MM.1S (cell line): ENCODE results near the gene PDK4.

Source experiments
- EZH2 ChIP-seq: fragments of 300-600 bp; sonication (generic); optimal IDR thresholded peaks from 2 replicates; pipeline ENCODE3; 2017; ENCODE audit warnings: low read depth, mild to moderate bottlenecking, antibody characterized with exemption, low read length, mixed read lengths
- EZH2phosphoT487 ChIP-seq: fragments of 300-600 bp; sonication (generic); IDR thresholded peaks from 2 replicates; pipeline ENCODE4 v1.6.1; 2018; ENCODE audit warnings: antibody characterized with exemption, low read length
- TF ChIP-seq, protein P1 (sequence below): fragments of 300-600 bp; sonication (generic); IDR thresholded peaks from 2 replicates; pipeline ENCODE4 v1.5.1; 2016; ENCODE audit warnings: antibody characterized with exemption, low read length, mixed read lengths

DNA sequence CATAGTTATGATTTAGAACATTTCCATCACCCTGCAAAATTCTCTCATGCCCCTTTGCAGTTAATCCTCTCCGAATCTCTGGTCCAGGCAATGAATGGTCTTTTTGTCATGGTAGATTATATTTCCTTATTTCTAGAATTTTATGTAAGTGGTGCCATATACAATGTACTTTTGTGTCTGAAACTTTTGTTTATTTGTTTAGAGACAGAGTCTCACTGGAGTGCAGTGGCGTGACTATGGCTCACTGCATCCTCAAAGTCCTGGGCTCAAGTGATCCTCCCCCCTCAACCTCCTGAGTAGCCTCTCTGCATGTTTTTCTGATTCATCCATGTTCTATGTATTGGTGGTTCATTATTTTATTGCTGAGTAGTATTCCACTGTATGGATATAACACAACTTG, 23.2 kb upstream of the PDK4 start:
- TF ChIP-seq, protein P1, sequence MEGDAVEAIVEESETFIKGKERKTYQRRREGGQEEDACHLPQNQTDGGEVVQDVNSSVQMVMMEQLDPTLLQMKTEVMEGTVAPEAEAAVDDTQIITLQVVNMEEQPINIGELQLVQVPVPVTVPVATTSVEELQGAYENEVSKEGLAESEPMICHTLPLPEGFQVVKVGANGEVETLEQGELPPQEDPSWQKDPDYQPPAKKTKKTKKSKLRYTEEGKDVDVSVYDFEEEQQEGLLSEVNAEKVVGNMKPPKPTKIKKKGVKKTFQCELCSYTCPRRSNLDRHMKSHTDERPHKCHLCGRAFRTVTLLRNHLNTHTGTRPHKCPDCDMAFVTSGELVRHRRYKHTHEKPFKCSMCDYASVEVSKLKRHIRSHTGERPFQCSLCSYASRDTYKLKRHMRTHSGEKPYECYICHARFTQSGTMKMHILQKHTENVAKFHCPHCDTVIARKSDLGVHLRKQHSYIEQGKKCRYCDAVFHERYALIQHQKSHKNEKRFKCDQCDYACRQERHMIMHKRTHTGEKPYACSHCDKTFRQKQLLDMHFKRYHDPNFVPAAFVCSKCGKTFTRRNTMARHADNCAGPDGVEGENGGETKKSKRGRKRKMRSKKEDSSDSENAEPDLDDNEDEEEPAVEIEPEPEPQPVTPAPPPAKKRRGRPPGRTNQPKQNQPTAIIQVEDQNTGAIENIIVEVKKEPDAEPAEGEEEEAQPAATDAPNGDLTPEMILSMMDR, result no peak
- TF ChIP-seq EZH2 (no peak), EZH2phosphoT487 (no peak)
